LNCAP (cell line): ENCODE data around the gene WIPF3.

Experiments
- TF ChIP-seq, protein P1 (sequence below): fragments of 450-650 bp; IDR thresholded peaks from 2 replicates; pipeline ENCODE4 v1.5.1; 2017; ENCODE audit warnings: mild to moderate bottlenecking

The WIPF3 gene

GRCh38 chr7:29780346-29780745 lies 26.0 kb upstream of the WIPF3 start:
- TF ChIP-seq, protein P1, sequence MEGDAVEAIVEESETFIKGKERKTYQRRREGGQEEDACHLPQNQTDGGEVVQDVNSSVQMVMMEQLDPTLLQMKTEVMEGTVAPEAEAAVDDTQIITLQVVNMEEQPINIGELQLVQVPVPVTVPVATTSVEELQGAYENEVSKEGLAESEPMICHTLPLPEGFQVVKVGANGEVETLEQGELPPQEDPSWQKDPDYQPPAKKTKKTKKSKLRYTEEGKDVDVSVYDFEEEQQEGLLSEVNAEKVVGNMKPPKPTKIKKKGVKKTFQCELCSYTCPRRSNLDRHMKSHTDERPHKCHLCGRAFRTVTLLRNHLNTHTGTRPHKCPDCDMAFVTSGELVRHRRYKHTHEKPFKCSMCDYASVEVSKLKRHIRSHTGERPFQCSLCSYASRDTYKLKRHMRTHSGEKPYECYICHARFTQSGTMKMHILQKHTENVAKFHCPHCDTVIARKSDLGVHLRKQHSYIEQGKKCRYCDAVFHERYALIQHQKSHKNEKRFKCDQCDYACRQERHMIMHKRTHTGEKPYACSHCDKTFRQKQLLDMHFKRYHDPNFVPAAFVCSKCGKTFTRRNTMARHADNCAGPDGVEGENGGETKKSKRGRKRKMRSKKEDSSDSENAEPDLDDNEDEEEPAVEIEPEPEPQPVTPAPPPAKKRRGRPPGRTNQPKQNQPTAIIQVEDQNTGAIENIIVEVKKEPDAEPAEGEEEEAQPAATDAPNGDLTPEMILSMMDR: no peak

- TF ChIP-seq, protein P1: no peak
Observed at GRCh38 chr7:29783671-29784070, 22.6 kb upstream of the WIPF3 start.

GRCh38 chr7:29793507-29793906 lies 12.8 kb upstream of the WIPF3 start:
- TF ChIP-seq, protein P1: no peak

DNA sequence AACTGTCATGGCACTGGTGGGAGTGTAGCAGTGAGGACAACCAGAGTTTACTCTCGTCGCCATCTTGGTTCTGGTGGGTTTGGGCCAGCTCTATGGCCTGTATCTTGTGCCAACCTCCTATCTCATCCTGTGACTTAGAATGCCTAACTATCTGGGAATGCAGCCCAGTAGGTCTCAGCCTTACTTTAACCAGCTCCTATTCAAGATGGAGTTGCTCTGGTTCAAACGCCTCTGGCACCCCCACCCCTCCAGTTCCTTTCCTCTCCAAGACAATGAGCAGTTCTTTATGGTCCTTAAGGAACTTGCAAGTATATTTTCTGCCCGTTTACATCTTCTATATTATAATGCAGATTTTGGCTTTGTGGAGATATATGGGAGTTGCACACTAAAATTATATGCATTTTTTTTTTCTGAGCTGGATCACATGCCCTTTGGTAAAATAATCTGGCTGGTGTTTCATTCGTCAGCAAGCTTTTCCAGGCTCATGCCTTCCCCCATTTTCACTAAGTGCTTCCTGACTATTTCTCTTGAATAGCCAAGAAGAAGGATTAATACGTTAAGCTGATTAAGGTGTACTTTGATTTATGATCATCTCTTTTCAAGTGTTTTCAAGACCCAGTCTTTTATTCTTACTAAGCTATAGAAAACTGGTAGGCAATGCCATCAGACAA lies 11.2 kb upstream of the WIPF3 start:
- TF ChIP-seq, protein P1: no peak

GRCh38 chr7:29795696-29796580 lies 10.4 kb upstream of the WIPF3 start:
- TF ChIP-seq, protein P1: no peak

- TF ChIP-seq, protein P1: no peak
Observed at GRCh38 chr7:29797112-29797944, 9.0 kb upstream of the WIPF3 start.

DNA sequence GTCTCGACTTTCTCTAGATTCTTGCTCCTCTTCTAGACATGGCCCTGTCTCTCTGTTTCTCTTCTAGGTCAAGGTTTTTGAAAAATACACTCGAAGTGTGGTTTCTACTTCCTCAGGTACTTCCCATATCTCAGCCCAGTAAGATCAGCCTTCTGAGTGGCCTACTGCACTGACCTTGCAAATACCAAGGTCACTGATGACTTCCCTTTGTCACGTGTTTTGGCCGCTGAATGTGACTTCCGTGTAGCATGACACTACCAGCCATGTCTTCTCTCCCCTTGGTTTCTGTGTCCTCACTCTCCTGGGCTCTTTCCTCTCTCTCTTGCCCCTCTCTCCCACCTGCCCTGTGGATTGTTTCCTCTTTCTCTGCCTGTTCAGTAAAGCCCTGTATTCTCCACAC lies 7.9 kb upstream of the WIPF3 start:
- TF ChIP-seq, protein P1: no peak
